ENCODE measurements around the gene SETD9.

Gene SETD9

DNA sequence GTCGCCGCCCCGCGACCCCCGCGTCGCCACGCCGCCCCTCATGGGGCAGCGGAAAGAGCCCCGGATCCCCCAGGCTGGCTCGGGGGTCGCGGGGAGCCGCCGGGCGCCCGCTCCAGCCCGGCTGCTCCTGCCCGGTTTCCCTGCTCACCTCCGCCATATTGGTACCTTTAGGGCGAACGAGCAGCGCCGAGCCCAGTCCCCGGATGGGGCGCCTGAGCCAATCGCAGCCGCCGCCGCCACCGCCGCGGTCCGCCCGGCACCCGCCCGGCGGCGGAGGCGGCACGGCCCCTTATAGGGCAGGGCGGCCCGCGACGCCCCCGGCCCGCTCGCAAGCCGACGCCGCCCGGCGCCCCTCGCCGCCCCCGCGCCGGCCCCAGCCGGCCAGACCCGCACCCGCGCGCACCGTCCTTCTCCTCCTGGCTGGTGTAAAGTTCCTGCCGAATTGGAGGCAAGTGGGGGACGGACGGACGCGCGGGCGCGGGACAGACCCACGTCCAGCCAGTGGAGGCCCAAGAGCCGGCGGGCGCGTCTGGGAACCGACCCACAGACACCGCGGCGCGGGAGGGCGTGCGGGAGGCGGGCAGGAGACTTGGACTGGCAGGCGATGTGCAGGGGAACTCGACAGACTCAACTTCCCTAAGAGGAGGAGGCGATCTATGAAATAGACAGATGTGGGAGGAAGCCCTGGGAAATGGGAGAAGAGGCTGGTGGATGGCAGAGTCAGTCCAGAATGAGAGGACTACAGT lies 42.7 kb downstream of the SETD9 start, which contains the start of gene MIER3:
Gene MIER3, minus strand, starts transcription at position 178 of the 746 bp plus-strand sequence. Its CDS starts 21 bp downstream, at position 157.
- TF ChIP-seq, protein P1, sequence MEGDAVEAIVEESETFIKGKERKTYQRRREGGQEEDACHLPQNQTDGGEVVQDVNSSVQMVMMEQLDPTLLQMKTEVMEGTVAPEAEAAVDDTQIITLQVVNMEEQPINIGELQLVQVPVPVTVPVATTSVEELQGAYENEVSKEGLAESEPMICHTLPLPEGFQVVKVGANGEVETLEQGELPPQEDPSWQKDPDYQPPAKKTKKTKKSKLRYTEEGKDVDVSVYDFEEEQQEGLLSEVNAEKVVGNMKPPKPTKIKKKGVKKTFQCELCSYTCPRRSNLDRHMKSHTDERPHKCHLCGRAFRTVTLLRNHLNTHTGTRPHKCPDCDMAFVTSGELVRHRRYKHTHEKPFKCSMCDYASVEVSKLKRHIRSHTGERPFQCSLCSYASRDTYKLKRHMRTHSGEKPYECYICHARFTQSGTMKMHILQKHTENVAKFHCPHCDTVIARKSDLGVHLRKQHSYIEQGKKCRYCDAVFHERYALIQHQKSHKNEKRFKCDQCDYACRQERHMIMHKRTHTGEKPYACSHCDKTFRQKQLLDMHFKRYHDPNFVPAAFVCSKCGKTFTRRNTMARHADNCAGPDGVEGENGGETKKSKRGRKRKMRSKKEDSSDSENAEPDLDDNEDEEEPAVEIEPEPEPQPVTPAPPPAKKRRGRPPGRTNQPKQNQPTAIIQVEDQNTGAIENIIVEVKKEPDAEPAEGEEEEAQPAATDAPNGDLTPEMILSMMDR (conservative IDR thresholded peaks at IDR 0.05; ENCODE audit: low read length): no peak
- peak; percentile 72 for DNase-seq (ENCODE audit: low read depth)
- H3K4me3 ChIP-seq (ENCODE audit: low read length): peak within 1 kb of the TSS; percentile 75

DNA sequence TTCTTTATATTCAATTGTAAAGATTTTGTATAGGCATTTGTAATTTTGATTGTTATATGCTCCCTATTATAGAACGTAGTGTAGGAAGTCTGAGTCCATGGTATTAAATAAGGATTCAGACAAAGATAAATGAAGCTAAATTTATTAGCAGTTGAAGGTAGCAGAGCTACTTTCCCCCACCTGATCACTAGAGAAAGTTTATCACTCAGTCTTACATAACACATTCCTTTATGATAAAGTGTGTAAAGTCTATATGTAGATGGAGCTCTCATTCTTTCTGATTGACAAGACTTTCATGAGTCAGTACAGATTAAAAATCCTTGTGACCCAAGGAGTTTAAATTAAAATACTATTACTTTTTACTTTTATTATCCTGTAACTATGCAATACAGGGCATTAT lies 44.9 kb downstream of the SETD9 start:
- H3K4me3 ChIP-seq (ENCODE audit: low read length): no peak overlapping the region
- no peak for DNase-seq (ENCODE audit: low read depth)
- TF ChIP-seq, protein P1 (conservative IDR thresholded peaks at IDR 0.05; ENCODE audit: low read length): no peak

DNA sequence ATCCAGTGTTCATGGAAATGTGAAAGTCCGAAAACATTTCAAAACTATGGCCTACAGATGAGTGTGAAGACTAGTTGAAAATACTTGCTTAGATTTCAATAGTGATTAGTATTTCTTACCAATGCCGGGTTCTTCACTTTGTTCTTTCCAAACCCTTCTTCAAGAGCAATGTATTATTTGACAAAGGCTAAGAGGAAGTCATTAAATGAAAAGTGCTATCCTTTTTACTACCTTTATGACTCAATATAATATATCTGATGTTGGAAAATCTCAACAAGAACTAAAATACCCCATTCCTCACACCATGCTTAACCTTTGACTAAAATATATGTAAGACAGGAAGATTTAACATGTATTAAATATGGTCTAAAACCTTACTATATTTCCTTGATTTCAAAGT lies 49.2 kb downstream of the SETD9 start:
- TF ChIP-seq, protein P1 (conservative IDR thresholded peaks at IDR 0.05; ENCODE audit: low read length): no peak
- H3K4me3 ChIP-seq (ENCODE audit: low read length): no peak overlapping the region
- no peak for DNase-seq (ENCODE audit: low read depth)

DNA sequence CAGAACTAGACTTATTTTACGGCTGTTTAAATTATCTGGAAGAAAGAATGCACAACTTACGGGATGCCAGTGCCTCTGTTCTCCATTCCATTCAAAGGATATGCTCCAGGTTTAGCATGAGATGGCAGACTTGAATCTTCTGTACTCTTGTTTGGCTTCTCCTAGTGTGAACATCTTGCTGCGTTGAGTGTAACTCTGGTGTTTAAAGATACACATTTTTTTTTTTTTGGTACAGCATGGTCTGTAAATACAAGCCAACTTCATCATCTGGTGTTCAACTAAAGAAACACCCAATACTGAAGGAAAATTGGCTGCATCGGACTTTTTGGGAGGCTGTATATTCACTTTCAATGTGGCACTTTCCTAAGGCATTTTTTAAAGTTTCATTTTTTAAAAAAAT lies 49.9 kb downstream of the SETD9 start:
- DNase-seq (ENCODE audit: low read depth): no peak
- TF ChIP-seq, protein P1 (conservative IDR thresholded peaks at IDR 0.05; ENCODE audit: low read length): no peak
- H3K4me3 ChIP-seq (ENCODE audit: low read length): no peak overlapping the region

DNA sequence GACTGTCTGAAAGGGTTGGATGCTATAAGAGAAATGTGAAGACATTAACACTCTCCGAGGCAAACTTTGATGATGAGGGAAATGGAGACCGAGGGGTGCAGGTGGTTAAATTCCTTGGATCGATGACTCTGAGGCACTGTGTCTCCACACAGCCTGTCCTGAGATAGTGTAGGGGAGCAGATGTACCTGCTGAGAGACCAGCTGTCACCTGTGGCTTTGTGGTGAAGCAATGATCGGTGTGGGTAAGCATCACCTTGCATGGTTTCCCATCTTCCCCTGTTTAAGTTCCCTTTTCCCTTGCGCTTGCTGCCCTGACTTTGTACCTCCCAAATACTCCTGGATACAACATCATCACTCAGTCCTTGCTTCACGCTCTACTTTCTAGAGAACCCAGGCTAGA lies 52.4 kb downstream of the SETD9 start:
- no peak overlapping the region for H3K4me3 ChIP-seq (ENCODE audit: low read length)

DNA sequence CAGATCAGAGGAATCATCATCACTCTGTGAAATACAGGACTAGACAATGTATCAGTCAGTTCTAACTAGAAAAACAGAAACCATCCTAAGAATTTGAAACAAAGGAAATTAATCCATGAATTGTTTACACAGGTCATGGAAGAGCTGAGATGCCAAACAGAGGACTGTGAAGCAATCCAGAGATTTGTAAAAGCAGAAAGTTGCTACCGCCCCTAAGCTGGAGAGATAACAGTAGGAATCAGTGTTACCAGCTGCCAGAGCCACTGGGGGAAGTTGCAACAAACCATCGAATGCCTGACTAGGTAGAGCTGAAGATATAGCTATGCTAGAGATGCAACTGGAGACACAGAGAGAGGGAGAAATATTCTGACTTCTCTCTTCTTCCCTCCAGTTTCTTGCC lies 52.9 kb downstream of the SETD9 start:
- TF ChIP-seq, protein P1 (conservative IDR thresholded peaks at IDR 0.05; ENCODE audit: low read length): no peak
- no peak overlapping the region for H3K4me3 ChIP-seq (ENCODE audit: low read length)
- DNase-seq (ENCODE audit: low read depth): no peak

More for the DNA sequence above, 52.4 kb downstream of the SETD9 start:
- no peak for DNase-seq (ENCODE audit: low read depth)
- TF ChIP-seq, protein P1 (conservative IDR thresholded peaks at IDR 0.05; ENCODE audit: low read length): no peak

DNA sequence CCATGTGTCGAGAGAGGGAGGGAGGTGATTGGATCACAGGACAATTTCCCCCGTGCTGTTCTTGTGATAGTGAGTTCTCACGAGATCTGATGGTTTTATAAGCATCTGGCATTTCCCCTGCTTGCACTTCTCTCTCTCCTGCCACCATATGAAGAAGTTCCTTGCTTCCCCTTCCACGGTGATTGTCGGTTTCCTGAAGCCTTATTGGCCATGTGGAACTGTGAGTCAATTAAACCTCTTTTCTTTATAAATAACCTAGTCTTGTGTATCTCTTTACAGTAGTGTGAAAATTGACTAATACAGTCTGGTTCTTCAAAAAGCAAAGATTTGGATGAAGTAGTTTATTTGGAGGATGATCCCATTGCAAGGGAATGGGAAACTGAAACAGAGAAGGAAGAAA lies 53.9 kb downstream of the SETD9 start:
- TF ChIP-seq, protein P1 (conservative IDR thresholded peaks at IDR 0.05; ENCODE audit: low read length): no peak
- no peak for DNase-seq (ENCODE audit: low read depth)
- no peak overlapping the region for H3K4me3 ChIP-seq (ENCODE audit: low read length)
